ENCODE measurements around the gene MRPL24.

MRPL24 gene

GRCh38 chr1:156690675-156691036 lies 50.2 kb downstream of the MRPL24 start:
- no peak for TF ChIP-seq ZNF426 (tag by site-specific recombination; IDR thresholded peaks at IDR 0.05)
- peak; percentile 89 for TF ChIP-seq ZNF600 (tag by site-specific recombination; IDR thresholded peaks at IDR 0.05)
- TF ChIP-seq PRDM1 (tag by site-specific recombination; IDR thresholded peaks at IDR 0.05), result no peak
- TF ChIP-seq GLI2 (tag by site-specific recombination; IDR thresholded peaks at IDR 0.05; ENCODE audit: borderline replicate concordance, low read depth), result no peak
- TF ChIP-seq ZNF37A (tag by site-specific recombination; IDR thresholded peaks at IDR 0.05), result no peak
- TF ChIP-seq ZFP41 (tag by site-specific recombination; IDR thresholded peaks at IDR 0.05; ENCODE audit: borderline replicate concordance), result no peak
- no peak for TF ChIP-seq ZNF76 (tag by site-specific recombination; IDR thresholded peaks at IDR 0.05; ENCODE audit: borderline replicate concordance, low read depth)
- TF ChIP-seq FEZF1 (tag by site-specific recombination; IDR thresholded peaks at IDR 0.05), result no peak
- CTCF ChIA-PET, result interaction anchor here (0.6 to 21.1 kb wide), 23 partner anchors 14 to 496 kb away, joined by 3 to 579 read pairs (median 10); partner anchors contain the start of genes CRABP2, INSRR, ISG20L2 and METTL25B
- Histone ChIP-seq H3K36me3 (ENCODE audit: control insufficient read depth in 2 of 2, insufficient read depth in 1 of 2, low read length in 2 of 2) (no peaks in the 10 kb centered on the region), H3K4me3 (ENCODE audit: low read depth, low read length) (no peak overlapping the region), H3K4me1 (ENCODE audit: control insufficient read depth, insufficient read depth, low read length) (peaks cover 16% of the 10 kb centered on the region), H3K9me3 (ENCODE audit: control insufficient read depth, insufficient read depth, low read depth, low read length) (no peaks in the 10 kb centered on the region), H3K27ac (ENCODE audit: extremely low read depth, low read depth, low read length) (no peak overlapping the region; the same call in 1 of the 2 replicates)
- POLR2A ChIA-PET, result interaction anchor here (1.3 to 3.9 kb wide), 7 partner anchors 14 to 50 kb away, joined by 3 to 44 read pairs (median 11); partner anchors contain the start of genes CRABP2, ISG20L2, METTL25B and MRPL24

- CTCF ChIA-PET, result interaction anchor here (0.6 to 21.1 kb wide), 50 partner anchors 13 to 244 kb away, joined by 3 to 579 read pairs (median 8); partner anchors contain the start of genes CRABP2, HAPLN2, HDGF and INSRR
- Histone ChIP-seq H3K4me3 (ENCODE audit: low read depth, low read length) (no peak overlapping the region), H3K9me3 (ENCODE audit: control insufficient read depth, insufficient read depth, low read depth, low read length) (no peaks in the 10 kb centered on the region), H3K27ac (ENCODE audit: extremely low read depth, low read depth, low read length) (no peak overlapping the region; the same call in 1 of the 2 replicates), H3K4me1 (ENCODE audit: control insufficient read depth, insufficient read depth, low read length) (peaks cover 16% of the 10 kb centered on the region), H3K36me3 (ENCODE audit: control insufficient read depth in 2 of 2, insufficient read depth in 1 of 2, low read length in 2 of 2) (no peaks in the 10 kb centered on the region)
- POLR2A ChIA-PET, result interaction anchor here (0.6 to 3.9 kb wide), 14 partner anchors 14 to 238 kb away, joined by 3 to 44 read pairs (median 6); partner anchors contain the start of genes CRABP2, ISG20L2, METTL25B and MRPL24
- TF ChIP-seq ZBTB11 (tag by site-specific recombination; conservative IDR thresholded peaks at IDR 0.05; ENCODE audit: low read depth) (no peak), ZFP69B (tag by site-specific recombination; IDR thresholded peaks at IDR 0.05) (no peak), ZNF549 (tag by site-specific recombination; IDR thresholded peaks at IDR 0.05) (no peak), ZNF830 (tag by site-specific recombination; IDR thresholded peaks at IDR 0.05; ENCODE audit: low read depth) (no peak), ZSCAN23 (tag by site-specific recombination; IDR thresholded peaks at IDR 0.05) (0 out of 2 replicates have a peak, but pooled peaks have one; percentile 21), ZNF24 (tag by site-specific recombination; IDR thresholded peaks at IDR 0.05) (no peak), TRIM28 (IDR thresholded peaks at IDR 0.05; ENCODE audit: borderline replicate concordance, low read length) (no peak), ZNF416 (tag by site-specific recombination; IDR thresholded peaks at IDR 0.05) (no peak), ZNF76 (tag by site-specific recombination; IDR thresholded peaks at IDR 0.05; ENCODE audit: borderline replicate concordance, low read depth) (no peak), ZNF211 (tag by site-specific recombination; IDR thresholded peaks at IDR 0.05; ENCODE audit: low read depth) (no peak), ZNF561 (tag by site-specific recombination; IDR thresholded peaks at IDR 0.05; ENCODE audit: borderline replicate concordance) (no peak), ZNF133 (tag by site-specific recombination; IDR thresholded peaks at IDR 0.05) (peak; percentile 50; the same call in 1 of the 2 replicates), INSM2 (tag by site-specific recombination; IDR thresholded peaks at IDR 0.05) (no peak), AEBP2 (tag by site-specific recombination; IDR thresholded peaks at IDR 0.05; ENCODE audit: borderline replicate concordance) (no peak), ZNF513 (tag by site-specific recombination; IDR thresholded peaks at IDR 0.05) (no peak), ZNF2 (tag by site-specific recombination; IDR thresholded peaks at IDR 0.05) (no peak), ZNF837 (tag by site-specific recombination; IDR thresholded peaks at IDR 0.05) (no peak), ZNF707 (tag by site-specific recombination; IDR thresholded peaks at IDR 0.05) (no peak), ZEB2 (tag by site-specific recombination; IDR thresholded peaks at IDR 0.05) (no peak), ZNF629 (tag by site-specific recombination; IDR thresholded peaks at IDR 0.05) (peak; percentile 20; the same call in 1 of the 2 replicates)
Observed at GRCh38 chr1:156689953-156690674, 50.8 kb downstream of the MRPL24 start.

Measured in HEK293 (cell line).